ENCODE data around the gene ZNFX1.

ZNFX1 gene

DNA sequence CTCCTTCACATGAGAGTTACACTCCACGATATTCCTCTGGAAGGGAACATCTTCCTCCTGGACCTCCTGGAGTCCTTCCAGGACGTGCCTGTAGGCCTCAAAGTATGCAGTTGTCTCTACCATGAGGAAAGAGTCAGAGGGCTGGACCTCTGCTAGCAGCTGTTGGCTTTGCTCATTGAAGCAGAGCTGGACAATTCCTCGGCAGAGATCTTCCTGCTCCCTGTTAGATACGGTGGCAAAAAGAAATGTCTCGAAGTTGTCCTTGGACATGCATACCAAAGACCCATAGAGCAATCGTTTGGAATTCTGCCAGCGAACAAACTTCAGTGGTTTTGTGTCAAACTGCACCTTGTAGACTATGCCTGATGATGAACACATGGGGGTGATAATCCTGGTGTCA lies 7.7 kb downstream of the ZNFX1 start:
- in situ Hi-C loops (cut with MboI; ENCODE audit: low pct_unique_long_range_greater_than_20kb, low sequenced_read_pairs, unreplicated experiment): no loop called here
- DNase-seq (ENCODE audit: low spot score): no peak
- TF ChIP-seq, protein P1, sequence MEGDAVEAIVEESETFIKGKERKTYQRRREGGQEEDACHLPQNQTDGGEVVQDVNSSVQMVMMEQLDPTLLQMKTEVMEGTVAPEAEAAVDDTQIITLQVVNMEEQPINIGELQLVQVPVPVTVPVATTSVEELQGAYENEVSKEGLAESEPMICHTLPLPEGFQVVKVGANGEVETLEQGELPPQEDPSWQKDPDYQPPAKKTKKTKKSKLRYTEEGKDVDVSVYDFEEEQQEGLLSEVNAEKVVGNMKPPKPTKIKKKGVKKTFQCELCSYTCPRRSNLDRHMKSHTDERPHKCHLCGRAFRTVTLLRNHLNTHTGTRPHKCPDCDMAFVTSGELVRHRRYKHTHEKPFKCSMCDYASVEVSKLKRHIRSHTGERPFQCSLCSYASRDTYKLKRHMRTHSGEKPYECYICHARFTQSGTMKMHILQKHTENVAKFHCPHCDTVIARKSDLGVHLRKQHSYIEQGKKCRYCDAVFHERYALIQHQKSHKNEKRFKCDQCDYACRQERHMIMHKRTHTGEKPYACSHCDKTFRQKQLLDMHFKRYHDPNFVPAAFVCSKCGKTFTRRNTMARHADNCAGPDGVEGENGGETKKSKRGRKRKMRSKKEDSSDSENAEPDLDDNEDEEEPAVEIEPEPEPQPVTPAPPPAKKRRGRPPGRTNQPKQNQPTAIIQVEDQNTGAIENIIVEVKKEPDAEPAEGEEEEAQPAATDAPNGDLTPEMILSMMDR (IDR thresholded peaks at IDR 0.05; ENCODE audit: extremely low read depth, insufficient read depth, missing control alignments): no peak

DNA sequence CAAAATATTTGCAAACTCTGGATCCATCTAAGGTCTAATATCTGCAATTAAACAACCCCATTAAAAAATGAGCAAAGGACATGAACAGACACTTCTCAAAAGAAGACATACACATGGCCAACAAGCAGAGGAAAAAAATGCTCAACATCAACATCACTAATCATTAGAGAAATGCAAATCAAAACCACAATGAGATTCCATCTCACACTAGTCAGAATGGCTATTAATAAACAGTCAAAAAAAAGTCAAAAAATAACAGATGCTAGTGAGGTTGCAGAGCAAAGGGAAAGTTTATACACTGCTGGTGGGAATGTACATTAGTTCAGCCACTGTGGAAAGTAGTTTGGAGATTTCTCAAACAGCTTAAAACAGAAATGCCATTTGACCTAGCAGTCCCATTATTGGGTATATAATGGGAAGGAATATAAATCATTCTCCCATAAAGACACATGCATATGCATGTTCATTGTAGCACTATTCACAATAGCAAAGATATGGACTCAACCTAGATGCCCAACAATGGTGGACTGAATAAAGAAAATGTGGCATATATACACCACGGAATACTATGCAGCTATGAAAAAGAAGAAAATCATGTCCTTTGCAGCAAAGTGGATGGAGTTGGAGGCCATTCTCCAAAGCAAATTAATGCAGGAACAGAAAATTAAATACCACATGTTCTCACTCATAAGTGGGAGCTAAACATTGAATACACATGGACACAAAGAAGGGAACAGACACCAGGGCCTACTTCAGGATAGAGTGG lies 9.1 kb downstream of the ZNFX1 start:
- no peak for DNase-seq (ENCODE audit: low spot score)
- TF ChIP-seq, protein P1 (IDR thresholded peaks at IDR 0.05; ENCODE audit: extremely low read depth, insufficient read depth, missing control alignments): no peak
- in situ Hi-C loops (cut with MboI; ENCODE audit: low pct_unique_long_range_greater_than_20kb, low sequenced_read_pairs, unreplicated experiment): no loop called here

DNA sequence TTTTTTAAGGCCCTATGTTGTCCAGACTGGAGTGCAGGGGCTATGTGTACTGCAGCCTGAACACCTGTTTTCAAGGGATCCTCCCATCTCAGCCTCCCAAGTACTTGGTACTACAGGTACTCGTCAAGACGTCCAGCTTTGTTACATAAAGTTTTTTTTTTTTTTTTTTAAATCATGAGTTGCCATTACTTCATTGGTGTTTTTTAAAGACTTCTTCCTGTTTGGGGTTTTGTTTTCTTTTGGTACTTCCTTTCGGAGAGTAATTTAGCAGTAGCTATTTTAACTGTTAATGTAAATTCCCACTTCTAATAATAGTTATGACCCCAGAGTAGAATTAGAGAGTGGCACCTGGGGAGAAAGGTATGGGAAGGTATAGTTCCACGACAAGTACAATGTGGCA lies 10.5 kb downstream of the ZNFX1 start:
- TF ChIP-seq, protein P1 (IDR thresholded peaks at IDR 0.05; ENCODE audit: extremely low read depth, insufficient read depth, missing control alignments): no peak
- DNase-seq (ENCODE audit: low spot score): no peak
- in situ Hi-C loops (cut with MboI; ENCODE audit: low pct_unique_long_range_greater_than_20kb, low sequenced_read_pairs, unreplicated experiment): no loop called here

DNA sequence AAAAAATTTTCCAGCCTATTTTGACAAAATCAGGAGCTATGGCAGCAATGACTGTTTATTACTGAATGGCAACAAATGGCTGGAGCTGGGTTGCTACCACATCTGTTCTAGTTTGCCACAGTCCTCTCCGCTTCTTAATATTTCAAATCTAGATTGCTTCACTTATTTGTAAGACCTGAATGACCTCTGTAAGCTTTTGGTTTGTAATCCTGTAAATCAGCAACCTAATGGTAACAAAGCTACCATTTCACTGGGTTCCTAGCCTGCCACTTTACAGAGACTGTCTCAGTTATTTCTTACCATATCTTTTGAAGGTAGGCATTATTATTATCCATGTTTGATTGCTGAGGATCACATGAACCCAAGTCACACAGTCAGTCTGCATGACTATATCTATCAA lies 15.4 kb downstream of the ZNFX1 start:
- TF ChIP-seq, protein P1 (IDR thresholded peaks at IDR 0.05; ENCODE audit: extremely low read depth, insufficient read depth, missing control alignments): no peak
- no peak for DNase-seq (ENCODE audit: low spot score)
- in situ Hi-C loops (cut with MboI; ENCODE audit: low pct_unique_long_range_greater_than_20kb, low sequenced_read_pairs, unreplicated experiment): no loop called here

DNA sequence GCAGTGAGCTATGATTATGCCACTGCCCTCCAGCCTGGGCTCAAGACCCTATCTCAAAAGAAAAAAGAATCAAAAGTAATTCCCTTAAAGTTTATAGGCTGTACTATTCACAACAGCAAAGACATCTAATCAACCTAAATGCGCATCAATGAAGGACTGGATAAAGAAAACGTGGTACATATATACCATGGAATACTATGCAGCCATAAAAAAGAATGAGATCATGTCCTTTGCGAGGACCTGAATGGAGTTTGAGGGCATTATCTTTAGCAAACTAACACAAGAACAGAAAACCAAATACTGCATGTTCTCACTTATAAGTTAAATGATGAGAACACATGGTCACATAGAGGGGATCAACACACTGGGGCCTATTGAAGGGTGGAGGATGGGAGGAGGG lies 16.7 kb downstream of the ZNFX1 start:
- in situ Hi-C loops (cut with MboI; ENCODE audit: low pct_unique_long_range_greater_than_20kb, low sequenced_read_pairs, unreplicated experiment): no loop called here
- DNase-seq (ENCODE audit: low spot score): no peak
- TF ChIP-seq, protein P1 (IDR thresholded peaks at IDR 0.05; ENCODE audit: extremely low read depth, insufficient read depth, missing control alignments): no peak

DNA sequence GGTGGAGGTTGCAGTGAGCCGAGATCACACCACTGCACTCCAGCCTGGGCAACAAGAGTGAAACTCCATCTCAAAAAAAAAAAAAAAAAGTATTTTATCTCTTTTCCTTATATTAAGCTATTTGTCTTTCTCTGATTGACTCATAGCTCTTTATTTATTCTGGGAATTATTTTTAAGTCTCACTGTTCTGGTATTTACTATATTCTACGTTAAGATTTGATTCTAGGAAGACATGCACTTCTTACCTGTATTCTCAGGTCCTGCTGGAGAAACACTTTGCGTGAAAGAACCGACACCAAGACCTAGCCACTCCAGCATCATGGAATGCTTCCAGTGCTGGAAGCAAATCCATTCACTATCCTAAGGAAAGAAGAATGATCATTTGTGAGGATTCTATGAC lies 17.6 kb downstream of the ZNFX1 start:
- TF ChIP-seq, protein P1 (IDR thresholded peaks at IDR 0.05; ENCODE audit: extremely low read depth, insufficient read depth, missing control alignments): no peak
- DNase-seq (ENCODE audit: low spot score): no peak
- in situ Hi-C loops (cut with MboI; ENCODE audit: low pct_unique_long_range_greater_than_20kb, low sequenced_read_pairs, unreplicated experiment): no loop called here

Measured in GM13977 (cell line).